ENCODE results near the gene NAV3.

NAV3 gene

DNA sequence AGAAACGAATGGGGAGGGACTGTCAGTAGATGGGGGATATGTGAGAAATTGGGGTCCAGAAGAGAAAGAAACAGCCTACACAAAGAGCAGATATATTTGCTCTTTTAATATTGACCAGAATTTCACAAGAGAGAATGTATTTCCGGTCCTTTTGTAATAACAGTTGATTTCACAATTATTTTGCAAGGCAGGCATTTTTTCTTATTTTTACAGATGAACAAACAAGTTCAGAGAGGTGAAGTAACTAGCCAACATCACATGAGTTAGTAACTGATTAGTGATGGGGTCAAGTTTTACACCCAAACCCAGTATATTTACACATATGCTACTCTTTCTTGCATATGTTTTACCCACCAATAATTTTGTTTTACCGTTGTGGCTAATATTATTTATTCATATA is 188.2 kb downstream of the NAV3 start:
- no peak overlapping the region for H3K4me3 ChIP-seq (ENCODE audit: low read depth, low read length)
- TF ChIP-seq, protein P1, sequence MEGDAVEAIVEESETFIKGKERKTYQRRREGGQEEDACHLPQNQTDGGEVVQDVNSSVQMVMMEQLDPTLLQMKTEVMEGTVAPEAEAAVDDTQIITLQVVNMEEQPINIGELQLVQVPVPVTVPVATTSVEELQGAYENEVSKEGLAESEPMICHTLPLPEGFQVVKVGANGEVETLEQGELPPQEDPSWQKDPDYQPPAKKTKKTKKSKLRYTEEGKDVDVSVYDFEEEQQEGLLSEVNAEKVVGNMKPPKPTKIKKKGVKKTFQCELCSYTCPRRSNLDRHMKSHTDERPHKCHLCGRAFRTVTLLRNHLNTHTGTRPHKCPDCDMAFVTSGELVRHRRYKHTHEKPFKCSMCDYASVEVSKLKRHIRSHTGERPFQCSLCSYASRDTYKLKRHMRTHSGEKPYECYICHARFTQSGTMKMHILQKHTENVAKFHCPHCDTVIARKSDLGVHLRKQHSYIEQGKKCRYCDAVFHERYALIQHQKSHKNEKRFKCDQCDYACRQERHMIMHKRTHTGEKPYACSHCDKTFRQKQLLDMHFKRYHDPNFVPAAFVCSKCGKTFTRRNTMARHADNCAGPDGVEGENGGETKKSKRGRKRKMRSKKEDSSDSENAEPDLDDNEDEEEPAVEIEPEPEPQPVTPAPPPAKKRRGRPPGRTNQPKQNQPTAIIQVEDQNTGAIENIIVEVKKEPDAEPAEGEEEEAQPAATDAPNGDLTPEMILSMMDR (IDR thresholded peaks at IDR 0.05; ENCODE audit: borderline replicate concordance, insufficient read depth, low read depth, low read length) = no peak

DNA sequence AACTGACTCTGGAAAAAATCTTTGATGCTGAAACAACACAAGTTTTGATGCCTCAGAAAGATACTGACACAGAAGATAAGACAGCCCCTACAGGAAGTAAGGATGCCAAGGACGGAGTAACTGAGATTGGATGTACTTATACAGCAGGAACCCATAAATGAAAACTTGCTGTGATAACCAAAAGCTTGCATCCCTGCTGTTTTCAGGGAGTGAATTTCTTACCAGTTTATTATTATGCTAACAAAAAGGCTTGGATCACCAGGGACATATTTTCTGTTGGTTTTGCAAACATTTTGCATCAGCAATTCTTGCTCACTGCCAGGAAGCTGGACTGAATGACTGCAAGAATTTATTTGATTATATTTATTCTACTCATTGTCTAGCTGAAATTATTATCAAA is 197.7 kb downstream of the NAV3 start:
- no peak overlapping the region for H3K4me3 ChIP-seq (ENCODE audit: low read depth, low read length)
- TF ChIP-seq, protein P1 (IDR thresholded peaks at IDR 0.05; ENCODE audit: borderline replicate concordance, insufficient read depth, low read depth, low read length) = no peak

DNA sequence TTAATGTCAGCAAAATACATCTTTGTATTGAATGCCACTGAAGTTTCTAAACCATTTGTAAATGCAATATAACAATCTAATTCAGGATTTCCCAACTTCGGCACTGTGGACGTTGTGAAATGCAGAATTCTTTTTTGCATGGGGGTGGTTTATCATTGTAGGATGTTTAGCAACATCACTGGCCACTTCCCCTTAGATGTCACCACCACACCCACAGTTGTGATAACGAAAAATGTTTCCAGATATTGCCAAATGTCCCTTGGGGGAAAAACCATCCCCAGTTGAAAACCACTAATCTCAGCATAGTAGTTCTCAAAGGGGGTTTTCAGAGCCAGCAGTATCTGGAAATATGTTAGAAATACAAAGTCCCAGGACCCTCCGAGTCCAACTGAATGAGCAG is 203.3 kb downstream of the NAV3 start:
- H3K4me3 ChIP-seq (ENCODE audit: low read depth, low read length) = no peak overlapping the region

DNA sequence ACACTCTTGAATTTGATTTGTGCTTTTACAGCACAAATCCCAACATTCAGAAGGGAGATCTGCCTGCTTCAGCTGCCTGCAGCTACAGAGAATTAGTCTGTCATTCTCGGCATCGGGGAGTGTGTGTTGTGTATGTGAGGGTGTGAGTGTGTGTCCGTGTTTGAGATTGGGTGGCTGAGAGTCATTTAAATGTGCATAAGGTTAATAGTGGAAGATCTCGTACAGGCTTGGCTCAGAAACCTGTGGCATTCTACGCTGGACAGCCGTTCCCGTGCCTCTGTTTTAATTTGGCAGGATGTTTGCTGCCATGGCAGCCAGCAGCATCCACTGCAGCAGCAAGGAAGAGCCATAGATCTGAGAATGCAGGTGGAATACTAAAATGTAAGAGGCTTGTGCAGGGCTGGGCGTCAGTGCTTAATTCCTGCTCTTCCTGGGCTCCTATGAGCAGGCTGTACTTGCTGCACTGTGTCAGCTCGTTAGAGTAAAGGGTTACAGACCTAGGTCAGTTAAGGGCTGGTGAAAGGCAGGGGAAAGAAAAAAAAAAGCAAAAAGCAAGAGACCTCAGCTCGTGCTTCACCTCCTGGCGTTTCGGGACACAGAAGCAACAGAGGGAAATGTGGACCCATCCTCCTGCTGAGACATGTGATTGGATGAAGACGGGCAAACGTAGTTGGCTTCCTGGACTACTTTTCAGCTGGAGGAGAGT is 205.4 kb downstream of the NAV3 start:
- no peak overlapping the region for H3K4me3 ChIP-seq (ENCODE audit: low read depth, low read length)
- TF ChIP-seq, protein P1 (IDR thresholded peaks at IDR 0.05; ENCODE audit: borderline replicate concordance, insufficient read depth, low read depth, low read length) = no peak

More for the DNA sequence above, 203.3 kb downstream of the NAV3 start:
- TF ChIP-seq, protein P1 (IDR thresholded peaks at IDR 0.05; ENCODE audit: borderline replicate concordance, insufficient read depth, low read depth, low read length) = no peak

DNA sequence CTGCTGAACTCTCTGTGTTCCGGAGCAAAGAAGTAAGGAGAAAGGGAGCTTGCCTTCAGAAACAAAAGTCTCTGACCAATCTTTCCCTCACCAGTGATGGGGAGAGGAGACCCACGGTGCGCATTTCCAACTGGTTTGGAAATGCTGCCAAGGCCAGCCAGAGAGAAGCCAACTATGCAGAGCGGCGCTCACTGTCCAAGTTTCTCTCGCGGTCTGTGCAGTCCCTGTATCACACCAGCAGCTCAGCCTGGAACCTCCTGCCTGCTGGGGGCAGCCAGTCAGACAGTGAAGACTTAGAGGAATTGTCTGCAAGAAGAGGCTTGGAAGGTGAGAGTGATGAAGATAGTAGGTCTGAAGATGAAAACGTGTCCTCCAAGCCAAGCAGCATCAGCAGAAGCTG is 206.2 kb downstream of the NAV3 start:
- H3K4me3 ChIP-seq (ENCODE audit: low read depth, low read length) = no peak overlapping the region
- TF ChIP-seq, protein P1 (IDR thresholded peaks at IDR 0.05; ENCODE audit: borderline replicate concordance, insufficient read depth, low read depth, low read length) = no peak

DNA sequence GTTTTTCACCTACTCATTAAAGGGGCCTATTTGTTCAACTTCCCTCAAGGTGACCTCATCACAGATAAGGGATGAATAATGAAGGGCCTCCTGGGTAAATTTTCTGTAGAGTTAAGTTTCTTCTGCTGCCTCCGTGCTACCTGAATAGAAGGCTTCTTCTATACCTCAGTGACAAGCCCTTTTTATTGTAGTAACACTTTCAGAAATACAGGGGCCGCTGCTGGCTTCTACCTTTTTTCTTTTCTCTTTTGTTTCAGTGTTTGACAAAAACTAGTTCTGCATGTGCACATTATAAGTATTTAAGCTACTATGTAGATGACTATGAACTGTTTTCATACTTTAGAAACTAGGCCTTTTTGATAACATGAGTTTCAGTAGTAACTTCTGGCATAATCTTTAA is 207.0 kb downstream of the NAV3 start:
- TF ChIP-seq, protein P1 (IDR thresholded peaks at IDR 0.05; ENCODE audit: borderline replicate concordance, insufficient read depth, low read depth, low read length) = no peak
- H3K4me3 ChIP-seq (ENCODE audit: low read depth, low read length) = no peak overlapping the region

DNA sequence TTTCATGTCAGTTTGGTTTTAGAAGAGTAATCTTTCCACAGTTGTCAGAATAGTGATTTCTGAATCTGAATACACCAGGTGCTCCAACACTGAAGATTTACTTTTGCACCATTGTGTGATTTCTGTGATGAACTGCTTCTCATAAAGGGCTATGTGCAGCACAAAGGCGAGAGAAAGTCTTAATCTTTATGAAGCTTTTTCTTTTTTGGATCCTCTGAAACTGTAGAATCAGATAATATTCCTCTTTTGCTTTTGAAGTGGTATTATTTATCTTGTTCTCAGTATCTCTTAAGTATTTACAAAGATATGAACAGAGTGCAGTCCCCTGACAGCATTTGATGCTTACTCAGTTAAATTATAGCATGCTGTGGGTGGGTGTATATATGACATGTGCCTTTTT is 207.8 kb downstream of the NAV3 start:
- no peak overlapping the region for H3K4me3 ChIP-seq (ENCODE audit: low read depth, low read length)
- TF ChIP-seq, protein P1 (IDR thresholded peaks at IDR 0.05; ENCODE audit: borderline replicate concordance, insufficient read depth, low read depth, low read length) = no peak
